Choroid plexus epithelial cell (primary cell): ENCODE data around the gene HACD4.

Source experiments
- DNase-seq: peaks from one replicate; pipeline ENCODE4 v3.0.0-alpha.2; 2010; ENCODE audit warnings: low read depth
- H3K4me3 ChIP-seq: 2 replicates; pipeline ENCODE4 v1.5.1; 2011; ENCODE audit warnings: low read depth, mild to moderate bottlenecking, control low read depth, low read length, moderate library complexity
- TF ChIP-seq, protein P1 (sequence below): conservative IDR thresholded peaks from 2 replicates; pipeline ENCODE4 v1.5.1; 2011; ENCODE audit warnings: low read depth, mild to moderate bottlenecking, control low read depth, inconsistent platforms, low read length, moderate library complexity

Gene HACD4

DNA sequence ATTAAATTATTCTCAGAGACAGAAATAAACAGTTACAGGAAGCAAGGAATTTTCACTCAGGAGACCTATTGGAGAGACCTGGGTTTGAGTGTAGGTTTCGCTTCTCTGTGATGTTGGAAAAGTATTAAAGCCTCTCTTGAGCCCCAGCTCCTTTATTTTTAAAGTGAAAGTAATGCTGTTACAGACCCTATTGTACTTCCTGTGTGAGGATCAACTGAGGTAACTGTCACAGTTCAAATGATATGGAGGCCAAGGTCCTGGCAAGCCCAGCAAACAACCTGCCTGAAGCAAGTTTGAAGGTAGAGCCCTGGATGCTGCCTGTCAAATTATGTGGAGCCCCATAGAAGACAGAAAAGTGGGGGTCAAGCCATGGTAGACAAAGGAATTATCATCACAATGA is 7.9 kb upstream of the HACD4 start:
- no peak overlapping the region for H3K4me3 ChIP-seq
- DNase-seq: no peak
- TF ChIP-seq, protein P1, sequence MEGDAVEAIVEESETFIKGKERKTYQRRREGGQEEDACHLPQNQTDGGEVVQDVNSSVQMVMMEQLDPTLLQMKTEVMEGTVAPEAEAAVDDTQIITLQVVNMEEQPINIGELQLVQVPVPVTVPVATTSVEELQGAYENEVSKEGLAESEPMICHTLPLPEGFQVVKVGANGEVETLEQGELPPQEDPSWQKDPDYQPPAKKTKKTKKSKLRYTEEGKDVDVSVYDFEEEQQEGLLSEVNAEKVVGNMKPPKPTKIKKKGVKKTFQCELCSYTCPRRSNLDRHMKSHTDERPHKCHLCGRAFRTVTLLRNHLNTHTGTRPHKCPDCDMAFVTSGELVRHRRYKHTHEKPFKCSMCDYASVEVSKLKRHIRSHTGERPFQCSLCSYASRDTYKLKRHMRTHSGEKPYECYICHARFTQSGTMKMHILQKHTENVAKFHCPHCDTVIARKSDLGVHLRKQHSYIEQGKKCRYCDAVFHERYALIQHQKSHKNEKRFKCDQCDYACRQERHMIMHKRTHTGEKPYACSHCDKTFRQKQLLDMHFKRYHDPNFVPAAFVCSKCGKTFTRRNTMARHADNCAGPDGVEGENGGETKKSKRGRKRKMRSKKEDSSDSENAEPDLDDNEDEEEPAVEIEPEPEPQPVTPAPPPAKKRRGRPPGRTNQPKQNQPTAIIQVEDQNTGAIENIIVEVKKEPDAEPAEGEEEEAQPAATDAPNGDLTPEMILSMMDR: no peak

DNA sequence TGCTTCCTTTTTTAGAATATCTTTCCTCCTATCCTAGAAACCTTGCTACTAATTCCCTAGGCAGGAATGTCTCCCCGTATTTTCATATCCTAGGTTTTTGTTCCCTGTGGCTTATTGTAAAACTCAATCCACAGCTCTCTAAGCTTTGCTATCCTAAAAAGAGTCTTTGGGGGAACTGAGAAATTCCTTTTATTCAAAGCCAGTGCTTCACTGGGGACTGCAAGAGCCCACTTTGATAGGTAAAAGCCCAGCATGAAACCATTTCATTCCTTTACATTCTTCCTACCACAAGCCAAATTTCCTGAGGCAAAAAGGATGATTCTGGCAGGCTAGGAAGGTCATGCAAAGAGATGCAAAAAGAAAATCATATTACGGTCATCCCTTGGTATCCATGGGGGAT is 5.8 kb upstream of the HACD4 start:
- DNase-seq: no peak
- H3K4me3 ChIP-seq: no peak overlapping the region
- TF ChIP-seq, protein P1: no peak

- TF ChIP-seq, protein P1: no peak
- H3K4me3 ChIP-seq: peak overlapping the region; percentile 58
- no peak for DNase-seq
These were observed 356 bp upstream of the HACD4 start for GRCh38 chr9:21031808-21032183.

DNA sequence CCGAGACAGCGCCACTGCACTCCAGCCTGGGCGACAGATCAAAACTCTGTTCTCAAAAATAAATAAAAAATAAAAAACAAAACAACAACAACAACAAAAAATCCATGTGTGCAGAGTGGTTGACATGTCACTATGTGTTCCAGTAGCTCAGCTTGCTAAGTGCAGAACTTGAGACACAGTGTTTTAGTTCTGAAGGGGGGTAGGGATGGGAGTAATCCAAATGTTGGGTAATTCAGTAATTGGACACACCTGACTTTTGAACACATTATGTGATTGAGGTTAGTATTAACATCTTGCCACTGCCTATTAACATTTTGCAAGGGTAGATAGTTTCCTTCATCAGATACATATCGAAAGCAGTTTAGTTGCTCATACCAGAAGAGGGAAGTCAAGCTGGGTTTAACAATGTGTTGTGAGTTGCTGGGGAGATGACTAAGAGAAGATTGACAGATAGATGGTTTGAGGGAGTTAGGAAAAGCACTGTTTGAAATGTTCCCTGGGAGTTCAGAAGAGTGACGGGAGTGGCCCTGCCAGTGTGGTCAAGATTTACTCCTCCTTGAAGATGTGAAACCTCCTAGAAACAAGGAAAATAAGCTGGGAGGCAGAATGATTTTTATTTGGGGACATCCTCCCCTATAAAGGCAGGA is 928 bp downstream of the HACD4 start:
- TF ChIP-seq, protein P1: no peak
- peak overlapping the region; percentile 58 for H3K4me3 ChIP-seq
- peak; percentile 69 for DNase-seq

- TF ChIP-seq, protein P1: no peak
- no peak overlapping the region for H3K4me3 ChIP-seq
- DNase-seq: no peak
These were observed 1.8 kb downstream of the HACD4 start for GRCh38 chr9:21029661-21030060.

- no peak overlapping the region for H3K4me3 ChIP-seq
- TF ChIP-seq, protein P1: no peak
- DNase-seq: no peak
These were observed 3.0 kb downstream of the HACD4 start for GRCh38 chr9:21028466-21028865.

DNA sequence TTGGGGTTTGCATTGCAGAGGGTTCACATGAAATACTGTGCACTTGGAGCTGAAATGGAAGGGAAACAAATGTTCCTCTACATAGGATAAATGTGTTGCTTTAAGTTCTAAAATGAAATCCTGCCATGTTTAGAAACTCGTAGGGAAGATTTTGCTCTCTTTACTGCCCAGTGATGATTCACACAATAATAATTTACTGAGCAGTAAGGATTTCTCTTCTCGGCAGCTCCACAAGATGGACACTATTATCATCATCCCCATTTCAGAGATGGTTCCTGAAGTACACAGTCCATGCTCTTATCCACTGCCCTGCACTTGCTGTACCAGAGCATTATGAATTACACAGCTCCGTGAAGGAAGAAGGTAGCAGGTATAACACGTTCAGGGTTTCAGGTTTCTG is 4.1 kb downstream of the HACD4 start:
- no peak overlapping the region for H3K4me3 ChIP-seq
- DNase-seq: peak; percentile 52
- TF ChIP-seq, protein P1: no peak
